ENCODE results near the gene RPAP2. TPM values are rescaled to one million over a fixed set of nuclear protein-coding genes. Genes with fewer than 3 reads are reported as not detected.
"Not testable (repeated sequence)": the region's sequence is repeated elsewhere in the genome, so short reads cannot be mapped to it uniquely, and the experiment has no call there.

RPAP2 gene
- total and polyA plus RNA-seq, 2 donors (not counting 3 experiments of a cell fraction or from before 2014, with no cell fraction given): 4.3 to 24.9 TPM

DNA sequence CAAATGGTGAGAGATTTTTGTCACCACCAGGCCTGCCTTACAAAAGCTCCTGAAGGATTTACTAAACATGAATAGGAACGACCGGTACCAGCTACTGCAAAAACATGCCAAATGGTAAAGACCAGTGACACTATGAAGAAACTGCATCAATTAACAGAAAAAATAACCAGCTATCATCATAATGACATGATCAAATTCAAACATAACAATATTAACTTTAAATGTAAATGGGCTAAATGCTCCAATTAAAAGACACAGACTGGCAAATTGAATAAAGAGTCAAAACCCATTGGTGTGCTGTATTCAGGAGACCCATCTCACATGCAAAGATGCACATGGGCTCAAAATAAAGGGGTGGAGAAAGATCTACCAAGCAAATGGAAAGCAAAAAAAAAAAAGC lies 17.4 kb upstream of the RPAP2 start:
- H3K4me3 ChIP-seq (replicated peaks in 1 of 3; ENCODE audit: insufficient read depth in 1 of 3, low read depth in 1 of 3, low read length in 3 of 3); BruUV-seq (replicated peaks); H3K9me3 ChIP-seq (replicated peaks; ENCODE audit: control insufficient read depth, insufficient read depth, low read length); POLR2A ChIA-PET; H3K27me3 ChIP-seq (ENCODE audit: control insufficient read depth in 2 of 2, insufficient read depth in 2 of 2, low read length in 2 of 2); H3K4me2 ChIP-seq (ENCODE audit: insufficient read depth, low read length); H3K36me3 ChIP-seq (ENCODE audit: control insufficient read depth in 2 of 2, extremely low read depth in 1 of 2, insufficient read depth in 2 of 2, low read length in 2 of 2); H3K27ac ChIP-seq (ENCODE audit: insufficient read depth, low read depth, low read length); H3K9ac ChIP-seq (replicated peaks; ENCODE audit: extremely low read depth, insufficient read depth, low read length); H3K79me2 ChIP-seq (ENCODE audit: control insufficient read depth, insufficient read depth, low read length); H3K9me1 ChIP-seq (replicated peaks; ENCODE audit: control insufficient read depth, extremely low read depth, insufficient read depth, low read length); H2AFZ ChIP-seq (ENCODE audit: low read depth, low read length); H4K20me1 ChIP-seq (replicated peaks; ENCODE audit: control insufficient read depth, extremely low read depth, insufficient read depth, low read length); FAIRE-seq; dilution Hi-C loops (cut with MboI; ENCODE audit: extremely low pct_ligation_motif_present, low sequenced_read_pairs); DNase-seq (ENCODE audit: low read depth, low spot score); intact Hi-C loops (cut with micrococcal nuclease): not testable (repeated sequence)
- CTCF ChIA-PET: interaction anchor here (1.2 to 7.1 kb wide), 2 partner anchors 10 to 35 kb away, joined by 4 to 37 read pairs; no protein-coding TSS in a partner anchor
- peaks cover 10% of the 10 kb centered on the region for H3K4me1 ChIP-seq (ENCODE audit: control insufficient read depth, extremely low read depth, insufficient read depth, low read length)

DNA sequence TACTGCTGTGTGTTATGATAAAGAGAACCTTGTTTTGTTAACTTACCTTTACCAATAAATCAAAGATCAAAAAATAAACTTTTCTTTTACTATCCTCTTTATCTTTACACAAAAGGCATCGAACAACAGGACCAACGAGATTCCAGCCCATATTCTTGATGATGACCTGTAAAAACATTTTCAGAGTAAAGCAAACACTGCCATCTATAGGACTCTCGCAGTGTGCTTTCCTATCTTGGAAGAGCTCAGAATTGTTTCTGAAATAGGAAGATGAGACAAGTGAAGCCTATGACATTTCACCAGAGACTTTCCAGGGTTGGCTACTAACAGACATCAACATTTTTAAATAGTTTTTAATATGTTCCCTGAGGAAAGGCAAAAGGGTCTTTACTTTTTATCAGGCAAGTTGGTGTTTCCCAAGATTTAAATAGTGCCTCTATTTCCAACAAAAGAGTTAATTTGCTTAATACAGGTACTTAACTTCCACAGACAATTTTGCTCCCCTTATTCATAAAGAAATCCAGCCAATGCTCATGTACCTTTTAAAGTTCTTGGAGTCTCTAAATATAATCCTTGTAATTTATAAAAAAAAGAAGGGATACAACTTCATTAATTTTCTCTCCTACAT lies 7.4 kb upstream of the RPAP2 start:
- H3K9me3 ChIP-seq (replicated peaks; ENCODE audit: control insufficient read depth, insufficient read depth, low read length): no peaks in the 10 kb centered on the region
- no peak overlapping the region for H3K4me2 ChIP-seq (ENCODE audit: insufficient read depth, low read length)
- no peaks in the 10 kb centered on the region for H3K79me2 ChIP-seq (ENCODE audit: control insufficient read depth, insufficient read depth, low read length)
- H3K36me3 ChIP-seq (ENCODE audit: control insufficient read depth in 2 of 2, extremely low read depth in 1 of 2, insufficient read depth in 2 of 2, low read length in 2 of 2): peaks cover 4 to 11% of the 10 kb centered on the region in 2 experiments
- dilution Hi-C loops (cut with MboI; ENCODE audit: extremely low pct_ligation_motif_present, low sequenced_read_pairs) (no loop called here), intact Hi-C loops (cut with micrococcal nuclease) (loop anchor here (1.0 to 10.0 kb wide), 6 partner anchors 207 to 1009 kb away; partner anchors contain the start of gene BTBD8)
- no peak overlapping the region for H3K9ac ChIP-seq (replicated peaks; ENCODE audit: extremely low read depth, insufficient read depth, low read length)
- no peak overlapping the region for H3K27ac ChIP-seq (ENCODE audit: insufficient read depth, low read depth, low read length)
- no peaks in the 10 kb centered on the region for H3K27me3 ChIP-seq (ENCODE audit: control insufficient read depth in 2 of 2, insufficient read depth in 2 of 2, low read length in 2 of 2)
- ChIA-PET CTCF (interaction anchor here (0.5 to 8.8 kb wide), 83 partner anchors 9 to 1126 kb away, joined by 3 to 232 read pairs (median 4); partner anchors contain the start of genes BTBD8, HFM1 and TGFBR3), POLR2A (no interaction called here)
- BruUV-seq (replicated peaks): no TSS peak
- no peak overlapping the region for H2AFZ ChIP-seq (ENCODE audit: low read depth, low read length)
- H3K9me1 ChIP-seq (replicated peaks; ENCODE audit: control insufficient read depth, extremely low read depth, insufficient read depth, low read length): no peaks in the 10 kb centered on the region
- H3K4me1 ChIP-seq (ENCODE audit: control insufficient read depth, extremely low read depth, insufficient read depth, low read length): no peaks in the 10 kb centered on the region
- FAIRE-seq (peak; percentile 93), DNase-seq (ENCODE audit: low read depth, low spot score) (peak; percentile 75)
- H3K4me3 ChIP-seq (replicated peaks in 1 of 3; ENCODE audit: insufficient read depth in 1 of 3, low read depth in 1 of 3, low read length in 3 of 3): no peak overlapping the region
- TF ChIP-seq POLR2A (IDR thresholded peaks at IDR 0.05; ENCODE audit: low read depth, low read length) (no peak), EZH2 (IDR thresholded peaks at IDR 0.05; ENCODE audit: borderline replicate concordance, low read depth, low read length, severe bottlenecking) (no peak), GATA2 (IDR thresholded peaks at IDR 0.05; ENCODE audit: insufficient read depth, insufficient read length, low read depth, low read length) (no peak), JUN (IDR thresholded peaks at IDR 0.05; ENCODE audit: borderline replicate concordance, insufficient read depth, insufficient read length, low read depth) (no peak), MYC (IDR thresholded peaks at IDR 0.05; ENCODE audit: low read depth, low read length) (no peak)
- TF ChIP-seq, protein P1, sequence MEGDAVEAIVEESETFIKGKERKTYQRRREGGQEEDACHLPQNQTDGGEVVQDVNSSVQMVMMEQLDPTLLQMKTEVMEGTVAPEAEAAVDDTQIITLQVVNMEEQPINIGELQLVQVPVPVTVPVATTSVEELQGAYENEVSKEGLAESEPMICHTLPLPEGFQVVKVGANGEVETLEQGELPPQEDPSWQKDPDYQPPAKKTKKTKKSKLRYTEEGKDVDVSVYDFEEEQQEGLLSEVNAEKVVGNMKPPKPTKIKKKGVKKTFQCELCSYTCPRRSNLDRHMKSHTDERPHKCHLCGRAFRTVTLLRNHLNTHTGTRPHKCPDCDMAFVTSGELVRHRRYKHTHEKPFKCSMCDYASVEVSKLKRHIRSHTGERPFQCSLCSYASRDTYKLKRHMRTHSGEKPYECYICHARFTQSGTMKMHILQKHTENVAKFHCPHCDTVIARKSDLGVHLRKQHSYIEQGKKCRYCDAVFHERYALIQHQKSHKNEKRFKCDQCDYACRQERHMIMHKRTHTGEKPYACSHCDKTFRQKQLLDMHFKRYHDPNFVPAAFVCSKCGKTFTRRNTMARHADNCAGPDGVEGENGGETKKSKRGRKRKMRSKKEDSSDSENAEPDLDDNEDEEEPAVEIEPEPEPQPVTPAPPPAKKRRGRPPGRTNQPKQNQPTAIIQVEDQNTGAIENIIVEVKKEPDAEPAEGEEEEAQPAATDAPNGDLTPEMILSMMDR (IDR thresholded peaks at IDR 0.05; ENCODE audit: extremely low read depth in 1 of 2, insufficient read depth in 1 of 2, low read depth in 1 of 2, low read length in 2 of 2): peak; percentile 59 to 62
- H4K20me1 ChIP-seq (replicated peaks; ENCODE audit: control insufficient read depth, extremely low read depth, insufficient read depth, low read length): no peaks in the 10 kb centered on the region

Data from endothelial cell of umbilical vein (primary cell).